Heart left ventricle (tissue), 13 donors: Measurements from ENCODE around the gene PHF11.

Source experiments
- CTCF ChIP-seq, 12 donors: fragments of 200-600 bp; sonication (generic) in 4 of 12; IDR thresholded peaks; one replicate each; pipeline versions ENCODE4 v1.5.0 to v1.8.0; 2018 to 2022; ENCODE audit warnings: antibody characterized with exemption in 12 of 12, mild to moderate bottlenecking in 5 of 12
- POLR2A ChIP-seq, 2 donors: fragments of 450-650 bp; IDR thresholded peaks; one replicate each; pipeline ENCODE4 v1.6.1; 2017; ENCODE audit warnings: antibody characterized with exemption in 2 of 2, mild to moderate bottlenecking in 2 of 2, moderate library complexity in 2 of 2
- donor health status: ischemic (EF 13 %, LVEDD 7.1; RV severe dilation, severe dysfunction).
- donor health status: DM: no; HTN: yes; CAD: no.
- donor health status: DM: no; HTN: no; CAD: no.
- donor health status: ischemic (EF 25% LVEDD 6.9; RV normal size, moderate dysfunction).
- donor health status: ischemic (EF 25% LVEDD 5.7; RV mildly dilated, moderate dysfunction).
- donor health status: ischemic (EF 35%, LVEDD 5.7; RV mildly dilated, moderate dysfunction).
- donor health status: nonischemic (EF 11% LVEDD 7.7; RV severe dilation, severe dysfunction).
- donor health status: DM: yes; HTN: yes; CAD: no.
- donor health status: PGD.
- donor health status: ischemic (EF 29% LVEDD 5.4; RV normal size, mild dysfunction).
- donor health status: nonischemic (EF 23%, LVEDD 6.1; RV moderate dilation, normal function).

- TF ChIP-seq CTCF (IDR thresholded peaks at IDR 0.05): no peak
- no peak for TF ChIP-seq POLR2A (IDR thresholded peaks at IDR 0.05)
Observed at GRCh38 chr13:49528161-49528560, 32.4 kb downstream of the PHF11 start.
